Upper lobe of left lung (tissue), 4 donors: ENCODE results near the gene FNDC3B.

Experiments used
- CTCF ChIP-seq, 6 experiments: fragments of 450-650 bp in 4 of 6; fragments of 200-600 bp in 2 of 6; sonication (generic) in 2 of 6; IDR thresholded peaks; one replicate each; pipeline ENCODE4 v1.5.1; 2016 to 2019; ENCODE audit warnings: antibody characterized with exemption in 6 of 6
- POLR2A ChIP-seq, 4 donors: fragments of 450-650 bp; IDR thresholded peaks; one replicate each; pipeline ENCODE4 v1.5.1; 2016 to 2017; ENCODE audit warnings: antibody characterized with exemption in 4 of 4, mild to moderate bottlenecking in 2 of 4

- no peak for TF ChIP-seq CTCF (IDR thresholded peaks at IDR 0.05)
- no peak for TF ChIP-seq POLR2A (IDR thresholded peaks at IDR 0.05)
Observed at GRCh38 chr3:172448661-172449465, 409.5 kb downstream of the FNDC3B start.
